Activated naive CD4-positive, alpha-beta T cell treated with anti-CD3 and anti-CD28 coated beads, Interleukin-2, amount 50 U/mL, for 24 hours (primary cell): Measurements from ENCODE around the gene ACSBG1.
A peak's percentile ranks its signal among the peaks of the same experiment; 100 is the strongest.
"Not testable (repeated sequence)": the region's sequence is repeated elsewhere in the genome, so short reads cannot be mapped to it uniquely, and the experiment has no call there.

Source experiments
- H3K27ac Mint-ChIP-seq: one replicate; pipeline ENCODE4 v1.8.0; 2021; ENCODE audit warnings: mild to moderate bottlenecking, mixed read lengths
- H3K27me3 Mint-ChIP-seq: one replicate; pipeline ENCODE4 v1.8.0; 2021; ENCODE audit warnings: mixed read lengths
- H3K36me3 Mint-ChIP-seq: one replicate; pipeline ENCODE4 v1.8.0; 2021; ENCODE audit warnings: mixed read lengths
- H3K4me1 Mint-ChIP-seq: one replicate; pipeline ENCODE4 v1.8.0; 2021; ENCODE audit warnings: mixed read lengths
- H3K4me3 Mint-ChIP-seq: one replicate; pipeline ENCODE4 v1.8.0; 2021; ENCODE audit warnings: mild to moderate bottlenecking, mixed read lengths
- H3K9me3 Mint-ChIP-seq: one replicate; pipeline ENCODE4 v1.8.0; 2021; ENCODE audit warnings: mixed read lengths

Gene ACSBG1

GRCh38 chr15:78261062-78261461 lies 26.7 kb upstream of the ACSBG1 start:
- no peaks in the 10 kb centered on the region for H3K36me3 Mint-ChIP-seq
- H3K9me3 Mint-ChIP-seq = no peaks in the 10 kb centered on the region
- H3K4me3 Mint-ChIP-seq = no peak overlapping the region
- no peaks in the 10 kb centered on the region for H3K27me3 Mint-ChIP-seq
- peaks cover 10% of the 10 kb centered on the region for H3K4me1 Mint-ChIP-seq
- peak overlapping the region; percentile 20 for H3K27ac Mint-ChIP-seq

GRCh38 chr15:78260489-78260888 lies 26.1 kb upstream of the ACSBG1 start:
- Mint-ChIP-seq H3K4me3 (no peak overlapping the region), H3K9me3 (no peaks in the 10 kb centered on the region), H3K36me3 (no peaks in the 10 kb centered on the region), H3K27ac (no peak overlapping the region), H3K4me1 (peaks cover 4% of the 10 kb centered on the region), H3K27me3 (no peaks in the 10 kb centered on the region)

- no peak overlapping the region for H3K4me3 Mint-ChIP-seq
- no peaks in the 10 kb centered on the region for H3K9me3 Mint-ChIP-seq
- H3K36me3 Mint-ChIP-seq = no peaks in the 10 kb centered on the region
- H3K27me3 Mint-ChIP-seq = no peaks in the 10 kb centered on the region
- H3K4me1 Mint-ChIP-seq = no peaks in the 10 kb centered on the region
- H3K27ac Mint-ChIP-seq = no peak overlapping the region
Observed at GRCh38 chr15:78259232-78259631, 24.9 kb upstream of the ACSBG1 start.

DNA sequence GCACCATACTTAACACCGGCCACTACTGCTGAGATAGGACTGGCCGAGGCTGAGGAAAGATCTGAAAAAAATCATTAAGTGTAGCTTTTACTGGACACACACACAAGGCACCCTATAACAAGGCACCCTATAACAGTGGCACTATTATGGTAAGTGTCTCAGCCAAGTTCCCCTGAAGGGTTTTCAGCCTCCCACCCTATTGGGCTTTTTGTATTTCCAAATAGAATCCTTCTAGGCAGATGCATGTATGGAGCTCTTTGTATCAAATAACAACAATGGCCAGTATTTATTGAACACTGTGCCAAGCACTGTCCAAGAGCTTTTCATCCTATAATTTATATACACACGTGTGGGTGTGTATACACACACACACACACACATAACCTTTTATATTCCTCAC lies 23.3 kb upstream of the ACSBG1 start:
- H3K36me3 Mint-ChIP-seq = no peaks in the 10 kb centered on the region
- H3K9me3 Mint-ChIP-seq = no peaks in the 10 kb centered on the region
- no peak overlapping the region for H3K4me3 Mint-ChIP-seq
- H3K4me1 Mint-ChIP-seq = no peaks in the 10 kb centered on the region
- H3K27ac Mint-ChIP-seq = no peak overlapping the region
- no peaks in the 10 kb centered on the region for H3K27me3 Mint-ChIP-seq

GRCh38 chr15:78256044-78256437 lies 21.7 kb upstream of the ACSBG1 start:
- H3K9me3 Mint-ChIP-seq = no peaks in the 10 kb centered on the region
- no peaks in the 10 kb centered on the region for H3K4me1 Mint-ChIP-seq
- no peak overlapping the region for H3K4me3 Mint-ChIP-seq
- no peaks in the 10 kb centered on the region for H3K36me3 Mint-ChIP-seq
- no peak overlapping the region for H3K27ac Mint-ChIP-seq
- H3K27me3 Mint-ChIP-seq = no peaks in the 10 kb centered on the region

DNA sequence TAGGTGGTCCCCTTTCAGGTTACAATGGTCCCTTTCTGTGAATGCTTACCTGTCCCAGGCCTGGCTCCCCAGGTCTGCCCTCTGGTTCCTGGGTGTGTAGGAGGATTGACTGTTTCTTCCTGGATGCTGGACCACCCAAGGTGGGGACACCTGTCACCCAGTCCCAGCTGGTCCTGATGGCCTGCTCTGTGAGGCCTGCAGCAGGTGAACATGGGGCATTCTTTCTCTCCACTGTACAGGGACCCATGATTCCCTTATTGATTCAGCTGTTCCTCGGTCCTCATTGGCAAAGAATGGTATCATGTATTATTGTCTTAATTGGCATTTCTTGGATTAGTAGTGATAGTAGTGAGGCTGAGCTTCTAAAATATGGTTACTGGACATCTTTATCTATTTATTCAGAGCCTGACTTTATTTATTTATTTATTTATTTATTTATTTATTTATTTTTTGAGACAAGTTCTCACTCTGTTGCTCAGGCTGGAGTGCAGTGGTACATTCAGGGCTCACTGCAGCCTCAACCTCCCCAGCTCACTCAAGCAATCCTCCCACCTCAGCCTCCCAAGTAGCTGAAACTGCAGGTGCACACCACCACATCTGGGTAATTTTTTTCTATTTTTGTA lies 21.2 kb upstream of the ACSBG1 start:
- Mint-ChIP-seq H3K36me3 (no peaks in the 10 kb centered on the region), H3K27ac (no peak overlapping the region), H3K4me1 (no peaks in the 10 kb centered on the region), H3K9me3 (no peaks in the 10 kb centered on the region), H3K27me3 (no peaks in the 10 kb centered on the region), H3K4me3 (no peak overlapping the region)

DNA sequence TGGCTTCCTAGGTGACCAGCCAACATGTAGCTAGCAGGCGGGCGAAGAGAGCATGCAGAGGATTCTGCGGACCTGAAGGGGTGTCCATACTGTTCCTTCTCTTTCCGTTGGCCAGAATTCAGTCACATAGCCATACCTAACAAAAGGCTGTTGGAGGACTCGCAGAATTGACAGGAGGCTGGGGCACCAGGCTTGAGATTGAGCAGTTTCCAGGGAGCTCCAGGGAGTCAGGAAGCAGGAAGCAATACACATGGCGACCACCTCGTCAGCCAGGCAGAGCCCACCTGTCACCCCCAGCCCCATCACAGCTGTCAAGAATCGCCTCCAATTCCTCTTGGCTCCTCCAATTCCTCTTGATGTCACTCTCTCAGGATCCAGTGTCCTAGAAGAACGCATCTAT lies 16.8 kb upstream of the ACSBG1 start:
- Mint-ChIP-seq H3K4me1 (no peaks in the 10 kb centered on the region), H3K9me3 (no peaks in the 10 kb centered on the region), H3K36me3 (no peaks in the 10 kb centered on the region), H3K27ac (no peak overlapping the region), H3K4me3 (no peak overlapping the region), H3K27me3 (no peaks in the 10 kb centered on the region)

GRCh38 chr15:78249131-78249530 lies 14.8 kb upstream of the ACSBG1 start:
- Mint-ChIP-seq H3K9me3 (no peaks in the 10 kb centered on the region), H3K4me3 (no peak overlapping the region), H3K27me3 (no peaks in the 10 kb centered on the region), H3K27ac (no peak overlapping the region), H3K36me3 (no peaks in the 10 kb centered on the region), H3K4me1 (no peaks in the 10 kb centered on the region)

GRCh38 chr15:78247911-78248310 lies 13.5 kb upstream of the ACSBG1 start:
- Mint-ChIP-seq H3K4me1 (no peaks in the 10 kb centered on the region), H3K27ac (no peak overlapping the region), H3K9me3 (no peaks in the 10 kb centered on the region), H3K36me3 (no peaks in the 10 kb centered on the region), H3K27me3 (no peaks in the 10 kb centered on the region), H3K4me3 (no peak overlapping the region)

DNA sequence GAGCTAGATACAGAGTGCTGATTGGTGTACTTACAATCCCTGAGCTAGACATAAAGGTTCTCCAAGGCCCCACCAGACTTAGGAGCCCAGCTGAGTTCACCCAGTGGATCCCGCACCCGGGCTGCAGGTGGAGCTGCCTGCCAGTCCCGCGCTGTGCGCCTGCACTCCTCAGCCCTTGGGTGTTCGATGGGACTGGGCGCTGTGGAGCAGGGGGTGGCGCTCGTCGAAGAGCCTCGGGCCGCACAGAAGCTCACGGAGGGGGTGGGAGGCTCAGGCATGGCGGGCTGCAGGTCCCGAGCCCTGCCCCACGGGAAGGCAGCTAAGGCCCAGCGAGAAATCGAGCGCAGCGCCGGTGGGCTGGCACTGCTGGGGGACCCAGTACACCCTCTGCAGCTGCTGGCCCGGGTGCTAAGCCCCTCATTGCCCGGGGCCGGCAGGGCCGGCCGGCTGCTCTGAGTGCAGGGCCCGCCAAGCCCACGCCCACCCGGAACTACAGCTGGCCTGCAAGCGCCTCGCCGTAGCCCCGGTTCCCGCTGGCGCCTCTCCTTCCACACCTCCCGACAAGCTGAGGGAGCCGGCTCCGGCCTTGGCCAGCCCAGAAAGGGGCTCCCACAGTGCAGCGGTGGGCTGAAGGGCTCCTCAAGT lies 11.7 kb upstream of the ACSBG1 start:
- not testable (repeated sequence) for H3K4me3 Mint-ChIP-seq, H3K9me3 Mint-ChIP-seq, H3K4me1 Mint-ChIP-seq, H3K27ac Mint-ChIP-seq, H3K27me3 Mint-ChIP-seq, H3K36me3 Mint-ChIP-seq

DNA sequence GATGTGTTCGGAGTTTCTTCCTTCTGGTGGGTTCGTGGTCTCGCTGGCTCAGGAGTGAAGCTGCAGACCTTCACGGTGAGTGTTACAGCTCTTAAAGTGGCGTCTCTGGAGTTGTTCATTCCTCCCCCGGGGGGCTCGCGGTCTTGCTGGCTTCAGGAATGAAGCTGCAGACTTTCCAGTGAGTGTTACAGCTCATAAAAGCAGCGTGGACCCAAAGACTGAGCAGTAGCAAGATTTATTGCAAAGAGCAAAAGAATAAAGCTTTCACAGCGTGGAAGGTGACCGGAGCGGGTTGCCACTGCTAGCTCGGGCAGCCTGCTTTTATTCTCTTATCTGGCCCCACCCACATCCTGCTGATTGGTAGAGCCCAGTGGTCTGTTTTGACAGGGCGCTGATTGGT lies 11.0 kb upstream of the ACSBG1 start:
- not testable (repeated sequence) for H3K4me1 Mint-ChIP-seq, H3K27ac Mint-ChIP-seq, H3K27me3 Mint-ChIP-seq, H3K4me3 Mint-ChIP-seq, H3K9me3 Mint-ChIP-seq, H3K36me3 Mint-ChIP-seq

DNA sequence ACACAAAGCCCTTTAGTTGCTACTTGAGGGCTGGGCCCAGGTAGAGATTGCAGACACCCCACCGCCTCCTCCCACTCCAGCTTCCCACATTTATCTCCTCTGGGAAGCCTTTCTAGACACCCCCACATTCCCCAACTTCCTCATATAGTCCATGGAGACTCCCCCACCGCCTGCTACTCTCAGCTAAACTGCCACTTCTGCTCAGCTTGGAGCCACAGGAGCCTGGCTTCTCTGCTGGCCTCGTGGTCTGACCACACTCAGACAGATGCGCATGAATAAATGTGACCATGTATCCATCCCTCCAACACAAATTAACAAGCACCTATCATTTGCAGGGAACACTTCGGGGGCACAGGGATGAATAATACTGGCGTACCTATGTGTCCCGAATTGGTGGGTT lies 10.5 kb upstream of the ACSBG1 start:
- H3K27me3 Mint-ChIP-seq = no peaks in the 10 kb centered on the region
- H3K36me3 Mint-ChIP-seq = no peaks in the 10 kb centered on the region
- H3K9me3 Mint-ChIP-seq = no peaks in the 10 kb centered on the region
- no peak overlapping the region for H3K4me3 Mint-ChIP-seq
- H3K27ac Mint-ChIP-seq = no peak overlapping the region
- peaks cover 3% of the 10 kb centered on the region for H3K4me1 Mint-ChIP-seq

DNA sequence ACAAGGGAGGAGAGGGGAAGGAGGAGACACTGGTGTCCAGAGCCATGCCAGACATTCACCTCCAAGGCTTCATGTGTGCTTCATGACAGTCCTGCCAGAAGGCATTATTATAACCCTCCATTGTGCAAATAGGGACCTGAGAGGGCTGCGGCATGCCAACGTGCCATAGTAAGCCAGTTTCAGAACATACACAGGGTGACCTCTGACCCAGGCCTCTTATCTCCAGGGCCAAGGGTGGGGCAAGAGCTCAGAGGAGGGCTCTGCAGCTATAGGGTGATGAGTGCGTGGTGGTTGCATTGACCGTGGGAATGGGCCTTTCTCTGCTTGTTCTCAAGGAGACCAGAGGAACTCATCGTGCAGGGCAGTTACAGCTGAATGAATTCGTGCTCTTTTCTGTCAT lies 9.7 kb upstream of the ACSBG1 start:
- Mint-ChIP-seq H3K27ac (no peak overlapping the region), H3K36me3 (no peaks in the 10 kb centered on the region), H3K4me3 (no peak overlapping the region), H3K4me1 (peaks cover 3% of the 10 kb centered on the region), H3K27me3 (no peaks in the 10 kb centered on the region), H3K9me3 (no peaks in the 10 kb centered on the region)

DNA sequence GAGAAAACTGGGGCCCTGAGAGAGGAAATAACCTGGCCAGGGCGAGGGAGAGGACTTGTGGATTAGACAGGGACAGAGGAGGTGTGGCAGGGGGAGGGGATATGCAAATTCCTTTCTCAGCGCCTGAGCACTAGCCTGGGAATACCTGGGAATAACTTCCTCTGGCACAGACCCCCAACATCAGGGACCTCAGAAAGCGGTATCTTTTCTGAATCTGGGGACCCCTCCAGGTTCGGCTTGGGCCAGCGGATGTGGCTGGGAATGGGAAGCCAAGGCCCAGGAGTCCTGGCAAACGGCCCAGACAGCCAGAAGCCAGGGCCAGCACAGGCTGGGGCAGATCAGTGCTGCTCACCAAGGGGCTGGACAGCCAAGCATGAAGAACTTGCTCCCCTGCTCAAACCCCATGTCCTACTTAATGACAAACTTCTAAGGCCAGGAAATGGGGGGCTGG lies 9.2 kb upstream of the ACSBG1 start:
- H3K9me3 Mint-ChIP-seq = no peaks in the 10 kb centered on the region
- H3K27me3 Mint-ChIP-seq = no peaks in the 10 kb centered on the region
- H3K27ac Mint-ChIP-seq = no peak overlapping the region

GRCh38 chr15:78243058-78243457 lies 8.7 kb upstream of the ACSBG1 start:
- Mint-ChIP-seq H3K9me3 (no peaks in the 10 kb centered on the region), H3K4me1 (peaks cover 3% of the 10 kb centered on the region), H3K27ac (no peak overlapping the region), H3K36me3 (no peaks in the 10 kb centered on the region), H3K4me3 (no peak overlapping the region), H3K27me3 (no peaks in the 10 kb centered on the region)

More for the DNA sequence above, 9.2 kb upstream of the ACSBG1 start:
- H3K4me1 Mint-ChIP-seq = peaks cover 3% of the 10 kb centered on the region
- H3K36me3 Mint-ChIP-seq = no peaks in the 10 kb centered on the region
- no peak overlapping the region for H3K4me3 Mint-ChIP-seq

DNA sequence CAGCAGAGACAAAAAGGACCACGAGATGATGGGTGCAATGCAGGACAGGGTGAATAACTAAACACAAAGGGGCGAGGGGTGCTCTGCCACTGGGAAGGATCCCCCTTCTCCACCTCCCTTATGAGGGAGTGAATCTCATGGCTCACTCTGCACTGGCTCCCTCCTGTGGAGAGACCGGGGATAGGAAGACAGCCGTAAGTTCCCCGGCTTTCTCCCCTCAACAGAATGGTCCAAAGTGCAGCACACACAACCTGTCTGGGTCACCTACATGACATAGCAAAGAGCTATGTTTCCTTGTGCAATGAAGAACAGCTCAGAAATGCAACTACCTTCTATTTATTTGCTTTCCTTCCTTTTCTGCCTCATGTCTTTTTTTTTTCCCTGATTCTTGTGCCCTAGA lies 7.8 kb upstream of the ACSBG1 start:
- no peaks in the 10 kb centered on the region for H3K9me3 Mint-ChIP-seq
- no peak overlapping the region for H3K4me3 Mint-ChIP-seq
- no peak overlapping the region for H3K27ac Mint-ChIP-seq
- H3K4me1 Mint-ChIP-seq = peaks cover 3% of the 10 kb centered on the region
- H3K27me3 Mint-ChIP-seq = no peaks in the 10 kb centered on the region
- no peaks in the 10 kb centered on the region for H3K36me3 Mint-ChIP-seq

DNA sequence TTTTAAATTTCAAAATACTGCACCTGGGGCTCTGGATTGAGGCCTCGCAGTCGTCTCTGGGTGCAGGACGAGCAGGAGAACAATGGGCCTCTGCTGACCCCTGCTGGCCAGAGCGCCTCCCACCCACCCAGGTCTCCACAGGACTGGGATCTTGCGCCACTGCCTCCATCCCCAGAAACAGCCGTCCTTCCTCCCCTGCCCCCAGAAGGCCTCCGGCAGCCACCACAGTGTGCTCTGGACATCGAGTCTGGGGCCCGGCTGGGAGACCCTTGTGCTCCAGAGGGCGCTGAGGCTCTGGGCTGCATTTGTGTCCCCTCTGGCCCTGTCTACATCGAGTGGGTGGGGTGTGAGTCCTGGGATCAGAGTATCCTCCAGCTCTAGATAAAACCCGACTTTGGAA lies 6.7 kb upstream of the ACSBG1 start:
- no peak overlapping the region for H3K27ac Mint-ChIP-seq
- no peaks in the 10 kb centered on the region for H3K36me3 Mint-ChIP-seq
- H3K4me3 Mint-ChIP-seq = no peak overlapping the region
- H3K9me3 Mint-ChIP-seq = no peaks in the 10 kb centered on the region
- H3K27me3 Mint-ChIP-seq = no peaks in the 10 kb centered on the region
- peaks cover 3% of the 10 kb centered on the region for H3K4me1 Mint-ChIP-seq
